Fibroblast of pulmonary artery (primary cell): Measurements from ENCODE around the gene DUSP18.

ENCODE experiments used
- DNase-seq: peaks from one replicate; pipeline ENCODE4 v3.0.0-alpha.2; 2010; ENCODE audit warnings: low read depth
- H3K4me3 ChIP-seq: replicated peaks from 2 replicates; pipeline ENCODE4 v1.5.1; 2011; ENCODE audit warnings: low read depth, mild to moderate bottlenecking, control low read depth, low read length, moderate library complexity
- TF ChIP-seq, protein P1 (sequence below): IDR thresholded peaks from 2 replicates; pipeline ENCODE4 v1.5.1; 2011; ENCODE audit warnings: mild to moderate bottlenecking, control low read depth, low read length, inconsistent platforms; ENCODE audit errors: missing control alignments

Gene DUSP18

GRCh38 chr22:30701872-30702271 lies 34.2 kb upstream of the DUSP18 start:
- TF ChIP-seq, protein P1, sequence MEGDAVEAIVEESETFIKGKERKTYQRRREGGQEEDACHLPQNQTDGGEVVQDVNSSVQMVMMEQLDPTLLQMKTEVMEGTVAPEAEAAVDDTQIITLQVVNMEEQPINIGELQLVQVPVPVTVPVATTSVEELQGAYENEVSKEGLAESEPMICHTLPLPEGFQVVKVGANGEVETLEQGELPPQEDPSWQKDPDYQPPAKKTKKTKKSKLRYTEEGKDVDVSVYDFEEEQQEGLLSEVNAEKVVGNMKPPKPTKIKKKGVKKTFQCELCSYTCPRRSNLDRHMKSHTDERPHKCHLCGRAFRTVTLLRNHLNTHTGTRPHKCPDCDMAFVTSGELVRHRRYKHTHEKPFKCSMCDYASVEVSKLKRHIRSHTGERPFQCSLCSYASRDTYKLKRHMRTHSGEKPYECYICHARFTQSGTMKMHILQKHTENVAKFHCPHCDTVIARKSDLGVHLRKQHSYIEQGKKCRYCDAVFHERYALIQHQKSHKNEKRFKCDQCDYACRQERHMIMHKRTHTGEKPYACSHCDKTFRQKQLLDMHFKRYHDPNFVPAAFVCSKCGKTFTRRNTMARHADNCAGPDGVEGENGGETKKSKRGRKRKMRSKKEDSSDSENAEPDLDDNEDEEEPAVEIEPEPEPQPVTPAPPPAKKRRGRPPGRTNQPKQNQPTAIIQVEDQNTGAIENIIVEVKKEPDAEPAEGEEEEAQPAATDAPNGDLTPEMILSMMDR = no peak
- no peak overlapping the region for H3K4me3 ChIP-seq
- DNase-seq = peak; percentile 39

DNA sequence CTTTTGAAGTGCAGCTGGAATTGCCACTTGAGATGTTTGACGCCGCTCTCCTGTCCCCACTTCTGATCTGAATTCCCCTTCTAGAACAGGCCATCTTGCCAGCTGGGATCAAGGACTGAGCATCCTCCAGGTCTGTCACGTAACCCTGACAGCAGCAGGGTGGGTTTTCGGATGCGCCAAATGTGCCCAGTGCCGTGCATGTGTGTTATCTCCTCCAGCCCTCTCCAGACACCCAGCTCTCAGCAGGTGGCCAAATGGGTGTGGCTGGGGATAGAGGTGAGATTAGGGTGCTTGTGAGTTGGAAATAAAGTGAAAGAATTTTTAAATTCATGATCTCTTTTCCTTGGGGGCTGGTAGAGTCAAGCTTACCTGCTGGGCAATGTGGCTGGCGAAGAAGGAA lies 30.3 kb upstream of the DUSP18 start:
- no peak for DNase-seq
- TF ChIP-seq, protein P1 = no peak
- no peak overlapping the region for H3K4me3 ChIP-seq

- no peak overlapping the region for H3K4me3 ChIP-seq
- TF ChIP-seq, protein P1 = no peak
- no peak for DNase-seq
These were observed 28.4 kb upstream of the DUSP18 start for GRCh38 chr22:30695871-30696655.

DNA sequence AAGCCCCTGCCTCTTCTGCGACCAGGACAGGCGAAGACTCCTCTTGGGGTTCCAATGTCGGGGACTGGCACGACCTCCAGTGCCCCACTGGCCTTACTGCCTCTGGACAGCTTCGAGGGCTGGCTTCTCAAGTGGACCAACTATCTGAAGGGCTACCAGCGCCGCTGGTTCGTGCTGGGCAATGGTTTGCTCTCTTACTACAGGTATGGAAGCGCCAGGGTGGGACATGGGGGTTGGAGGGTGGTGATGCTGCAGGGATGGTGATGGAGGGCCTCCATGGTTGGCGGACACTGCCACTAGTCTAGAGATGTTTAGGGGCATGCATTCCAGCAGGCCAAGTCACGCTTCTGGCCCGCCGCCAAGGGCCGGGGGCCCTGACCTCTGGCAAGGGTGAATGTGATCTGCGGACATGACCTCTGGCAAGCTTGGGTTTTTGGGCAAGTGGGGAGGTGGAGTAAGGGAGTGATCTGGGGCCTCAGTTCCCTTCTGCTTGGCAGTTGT lies 27.7 kb upstream of the DUSP18 start:
- no peak for DNase-seq
- TF ChIP-seq, protein P1 = no peak
- peak overlapping the region; percentile 59 for H3K4me3 ChIP-seq

- TF ChIP-seq, protein P1 = no peak
- peak within 1 kb of the TSS; percentile 60 for H3K4me3 ChIP-seq
- no peak for DNase-seq
These were observed 27.1 kb upstream of the DUSP18 start, which contains the start of gene OSBP2 for GRCh38 chr22:30694640-30695350. Gene OSBP2, plus strand, starts transcription at chr22:30694874. Its CDS starts 36 bp downstream, at chr22:30694910.

- no peak for DNase-seq
- peak overlapping the region; percentile 60 for H3K4me3 ChIP-seq
- TF ChIP-seq, protein P1 = no peak
These were observed 26.5 kb upstream of the DUSP18 start for GRCh38 chr22:30694171-30694639.
